Measurements from ENCODE around the gene CILP2. TPM values are rescaled to one million over a fixed set of nuclear protein-coding genes. Genes with fewer than 3 reads are reported as not detected.

CILP2 gene
- total RNA-seq, 1 experiment from 2014 or later: 0.77 TPM

- Histone ChIP-seq H3K9me3 (ENCODE audit: low read depth, low read length, poor library complexity, severe bottlenecking) (no peaks in the 10 kb centered on the region), H3K4me3 (ENCODE audit: low read depth, low read length, poor library complexity, severe bottlenecking) (no peak overlapping the region), H3K4me1 (ENCODE audit: insufficient read depth, low read length, poor library complexity, severe bottlenecking) (peaks cover 42% of the 10 kb centered on the region), H3K27ac (ENCODE audit: low read depth, low read length, poor library complexity, severe bottlenecking) (no peak overlapping the region), H3K36me3 (ENCODE audit: insufficient read depth, low read length, poor library complexity, severe bottlenecking) (peaks cover 41% of the 10 kb centered on the region), H3K27me3 (replicated peaks; ENCODE audit: insufficient read depth, low read depth, low read length, poor library complexity) (no peaks in the 10 kb centered on the region)
- intact Hi-C loops (cut with micrococcal nuclease; ENCODE audit: unreplicated experiment): loop anchor here (5.0 kb wide), 1 partner anchor 305 kb away; no protein-coding TSS in a partner anchor
- BruUV-seq (replicated peaks): no TSS peak
- no peak for DNase-seq (ENCODE audit: low spot score)
- TF ChIP-seq EZH2 (IDR thresholded peaks at IDR 0.05; ENCODE audit: borderline replicate concordance, low read depth, low read length, poor library complexity, severe bottlenecking) (no peak), CTCF (conservative IDR thresholded peaks at IDR 0.05; ENCODE audit: low read depth, low read length) (no peak)
- POLR2A ChIA-PET (ENCODE audit: low non-redundant PET): no interaction called here
- CTCF ChIA-PET: no interaction called here
Observed at GRCh38 chr19:19492026-19492610, 45.9 kb upstream of the CILP2 start.

DNA sequence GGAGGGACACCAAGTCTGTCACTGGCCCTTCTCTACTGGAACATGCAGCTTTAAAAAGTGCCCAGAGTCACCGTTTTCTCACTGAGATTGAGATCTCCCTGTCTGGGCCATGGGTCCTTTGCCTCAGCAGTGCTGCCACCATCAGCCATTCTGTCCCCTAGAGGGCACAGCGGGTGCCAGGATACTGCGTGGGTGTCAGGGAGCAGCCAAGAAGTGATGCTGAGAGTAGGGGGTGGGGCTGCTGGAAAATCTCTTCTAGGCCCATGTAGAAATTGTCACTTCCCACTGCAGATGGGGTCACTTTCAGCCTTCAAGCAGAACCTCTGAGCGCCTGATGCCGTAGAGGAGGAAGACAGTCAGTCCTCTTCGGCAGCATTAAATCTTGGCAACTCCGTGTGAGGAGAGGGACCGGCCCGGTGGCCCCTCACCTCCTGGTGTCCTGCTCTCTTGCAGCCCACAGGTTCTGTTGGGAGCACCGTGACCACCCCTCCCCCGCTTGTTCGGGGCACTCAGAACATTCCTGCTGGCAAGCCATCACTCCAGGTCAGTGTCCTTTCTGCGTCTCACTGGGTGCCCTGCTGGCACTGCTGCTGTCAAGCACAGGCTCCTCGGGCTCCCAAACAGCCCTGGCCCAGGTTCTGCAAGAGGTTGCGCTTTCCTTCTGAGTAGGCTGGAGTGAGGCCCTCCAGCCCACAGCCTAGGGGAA lies 44.1 kb upstream of the CILP2 start:
- Histone ChIP-seq H3K36me3 (ENCODE audit: insufficient read depth, low read length, poor library complexity, severe bottlenecking) (peaks cover 57% of the 10 kb centered on the region), H3K27me3 (replicated peaks; ENCODE audit: insufficient read depth, low read depth, low read length, poor library complexity) (no peaks in the 10 kb centered on the region), H3K4me3 (ENCODE audit: low read depth, low read length, poor library complexity, severe bottlenecking) (no peak overlapping the region), H3K9me3 (ENCODE audit: low read depth, low read length, poor library complexity, severe bottlenecking) (no peaks in the 10 kb centered on the region), H3K4me1 (ENCODE audit: insufficient read depth, low read length, poor library complexity, severe bottlenecking) (peaks cover 31% of the 10 kb centered on the region), H3K27ac (ENCODE audit: low read depth, low read length, poor library complexity, severe bottlenecking) (peak overlapping the region; percentile 45)
- DNase-seq (ENCODE audit: low spot score): peak; percentile 80
- TF ChIP-seq EZH2 (IDR thresholded peaks at IDR 0.05; ENCODE audit: borderline replicate concordance, low read depth, low read length, poor library complexity, severe bottlenecking) (no peak), CTCF (conservative IDR thresholded peaks at IDR 0.05; ENCODE audit: low read depth, low read length) (peak; percentile 35; the same call in 1 of the 2 replicates)
- intact Hi-C loops (cut with micrococcal nuclease; ENCODE audit: unreplicated experiment): loop anchor here (5.0 kb wide), 1 partner anchor 307 kb away; no protein-coding TSS in a partner anchor
- CTCF ChIA-PET: no interaction called here
- POLR2A ChIA-PET (ENCODE audit: low non-redundant PET): no interaction called here
- BruUV-seq (replicated peaks): no TSS peak

GRCh38 chr19:19495614-19496603 lies 42.2 kb upstream of the CILP2 start:
- no TSS peak for BruUV-seq (replicated peaks)
- peaks cover 70% of the 10 kb centered on the region for H3K36me3 ChIP-seq (ENCODE audit: insufficient read depth, low read length, poor library complexity, severe bottlenecking)

More at GRCh38 chr19:19495614-19496603, 42.2 kb upstream of the CILP2 start:
- no peaks in the 10 kb centered on the region for H3K9me3 ChIP-seq (ENCODE audit: low read depth, low read length, poor library complexity, severe bottlenecking)
- DNase-seq (ENCODE audit: low spot score): no peak
- H3K4me1 ChIP-seq (ENCODE audit: insufficient read depth, low read length, poor library complexity, severe bottlenecking): peaks cover 14% of the 10 kb centered on the region
- no peak overlapping the region for H3K27ac ChIP-seq (ENCODE audit: low read depth, low read length, poor library complexity, severe bottlenecking)
- POLR2A ChIA-PET (ENCODE audit: low non-redundant PET): no interaction called here
- CTCF ChIA-PET: no interaction called here
- no peak overlapping the region for H3K4me3 ChIP-seq (ENCODE audit: low read depth, low read length, poor library complexity, severe bottlenecking)
- no peak for TF ChIP-seq EZH2 (IDR thresholded peaks at IDR 0.05; ENCODE audit: borderline replicate concordance, low read depth, low read length, poor library complexity, severe bottlenecking)
- TF ChIP-seq CTCF (conservative IDR thresholded peaks at IDR 0.05; ENCODE audit: low read depth, low read length): no peak
- intact Hi-C loops (cut with micrococcal nuclease; ENCODE audit: unreplicated experiment): no loop called here
- H3K27me3 ChIP-seq (replicated peaks; ENCODE audit: insufficient read depth, low read depth, low read length, poor library complexity): no peaks in the 10 kb centered on the region
